GM23338 (cell line): ENCODE measurements around the gene SGO2. TPM values are rescaled to one million over a fixed set of nuclear protein-coding genes. Genes with fewer than 3 reads are reported as not detected.

Experiments used
- ATAC-seq: fragments of 200-7000 bp; cut with Tn5 transposase; 3 replicates; pipeline ENCODE4 v1.9.1; 2020
- DNase-seq: peaks from one replicate; pipeline ENCODE4 v3.0.0-alpha.2; 2015; ENCODE audit warnings: low spot score
- H2AFZ ChIP-seq: fragments of 200-600 bp; sonication (generic); 2 replicates; pipeline ENCODE4 v1.8.0; 2016; ENCODE audit warnings: antibody characterized with exemption, mild to moderate bottlenecking, moderate library complexity
- H3F3A ChIP-seq: fragments of 200-600 bp; sonication (generic); replicated peaks from 2 replicates; pipeline ENCODE4 v1.8.0; 2017; ENCODE audit warnings: antibody characterized with exemption, mixed run types, low read depth
- H3K27ac ChIP-seq: fragments of 200-600 bp; sonication (generic); 2 replicates; pipeline ENCODE4 v1.6.1; 2016; ENCODE audit warnings: low read depth
- H3K27me3 ChIP-seq: fragments of 200-600 bp; sonication (generic); 2 replicates; pipeline ENCODE4 v1.8.0; 2016; ENCODE audit warnings: mild to moderate bottlenecking, mixed run types, moderate library complexity; ENCODE audit not compliant: insufficient read depth
- H3K36me3 ChIP-seq: fragments of 200-600 bp; sonication (generic); 2 replicates; pipeline ENCODE4 v1.8.0; 2016; ENCODE audit warnings: mild to moderate bottlenecking; ENCODE audit not compliant: insufficient read depth
- H3K4me1 ChIP-seq: fragments of 200-600 bp; sonication (generic); 2 replicates; pipeline ENCODE4 v1.8.0; 2016; ENCODE audit warnings: mild to moderate bottlenecking, moderate library complexity; ENCODE audit not compliant: insufficient read depth
- H3K4me2 ChIP-seq: fragments of 200-600 bp; sonication (generic); 2 replicates; pipeline ENCODE4 v1.7.1; 2017; ENCODE audit warnings: mixed run types
- H3K4me3 ChIP-seq: fragments of 200-600 bp; sonication (generic); 2 replicates; pipeline ENCODE4 v1.6.1; 2016; ENCODE audit warnings: mixed run types
- H3K79me2 ChIP-seq: fragments of 200-600 bp; sonication (generic); replicated peaks from 2 replicates; pipeline ENCODE4 v1.8.0; 2017; ENCODE audit warnings: mild to moderate bottlenecking; ENCODE audit not compliant: insufficient read depth
- H3K9me2 ChIP-seq: fragments of 200-600 bp; sonication (generic); 2 replicates; pipeline ENCODE4 v1.8.0; 2017; ENCODE audit not compliant: insufficient read depth
- H4K20me1 ChIP-seq: fragments of 200-600 bp; sonication (generic); replicated peaks from 2 replicates; pipeline ENCODE4 v1.8.0; 2017; ENCODE audit warnings: mild to moderate bottlenecking; ENCODE audit not compliant: insufficient read depth
- H3K27ac Mint-ChIP-seq: 2 replicates; pipeline ENCODE4 v1.8.0; 2020; ENCODE audit warnings: inconsistent platforms, mild to moderate bottlenecking, moderate library complexity, mixed read lengths
- H3K27me3 Mint-ChIP-seq: 3 replicates; pipeline ENCODE4 v1.8.0; 2022; ENCODE audit warnings: low read depth, mild to moderate bottlenecking, moderate library complexity, mixed read lengths, inconsistent platforms; ENCODE audit not compliant: insufficient read depth, poor library complexity
- H3K36me3 Mint-ChIP-seq: 3 replicates; pipeline ENCODE4 v1.8.0; 2021; ENCODE audit warnings: low read depth, mild to moderate bottlenecking, inconsistent platforms, moderate library complexity, mixed read lengths
- H3K4me1 Mint-ChIP-seq: 3 replicates; pipeline ENCODE4 v1.8.0; 2020; ENCODE audit warnings: mild to moderate bottlenecking, inconsistent platforms, mixed read lengths
- H3K4me3 Mint-ChIP-seq: 3 replicates; pipeline ENCODE4 v1.8.0; 2021; ENCODE audit warnings: moderate library complexity, mild to moderate bottlenecking, inconsistent platforms, mixed read lengths
- H3K9me3 Mint-ChIP-seq: 3 replicates; pipeline ENCODE4 v1.8.0; 2020; ENCODE audit warnings: moderate library complexity, mild to moderate bottlenecking, inconsistent platforms, mixed read lengths
- CREB1 ChIP-seq: fragments of 250-450 bp; sonication (Bioruptor Pico); IDR thresholded peaks from 2 replicates; pipeline ENCODE4 v1.5.0; 2020; ENCODE audit warnings: low read depth, mild to moderate bottlenecking, moderate library complexity
- CTCF ChIP-seq, 2 experiments: fragments of 200-600 bp in 1 of 2; sonication (generic) in 1 of 2; conservative IDR thresholded peaks; 2 replicates each; pipeline versions ENCODE4 v1.5.1 to v1.6.1; 2016 to 2017; ENCODE audit warnings: antibody characterized with exemption in 2 of 2, low read depth in 2 of 2, mild to moderate bottlenecking in 2 of 2, moderate library complexity in 1 of 2
- ETS1 ChIP-seq: IDR thresholded peaks from 2 replicates; pipeline ENCODE4 v1.6.1; 2016; ENCODE audit warnings: antibody characterized with exemption
- EZH2 ChIP-seq: fragments of 200-600 bp; sonication (generic); IDR thresholded peaks from one replicate; pipeline ENCODE4 v1.8.0; 2017; ENCODE audit warnings: antibody characterized with exemption, mild to moderate bottlenecking, low read depth; ENCODE audit not compliant: unreplicated experiment
- EZH2phosphoT487 ChIP-seq: fragments of 200-600 bp; sonication (generic); IDR thresholded peaks from one replicate; pipeline ENCODE4 v1.8.1; 2018; ENCODE audit warnings: antibody characterized with exemption; ENCODE audit not compliant: unreplicated experiment
- JUNB ChIP-seq: IDR thresholded peaks from one replicate; pipeline ENCODE4 v1.6.1; 2016; ENCODE audit warnings: antibody characterized with exemption; ENCODE audit not compliant: unreplicated experiment
- NANOG ChIP-seq: IDR thresholded peaks from 2 replicates; pipeline ENCODE4 v1.6.1; 2016; ENCODE audit warnings: antibody characterized with exemption, borderline replicate concordance
- POLR2AphosphoS5 ChIP-seq: IDR thresholded peaks from 2 replicates; pipeline ENCODE4 v1.6.1; 2016; ENCODE audit warnings: antibody characterized with exemption, low read depth
- REST ChIP-seq: IDR thresholded peaks from one replicate; pipeline ENCODE4 v1.6.1; 2018; ENCODE audit warnings: antibody characterized with exemption; ENCODE audit not compliant: unreplicated experiment
- STAT1 ChIP-seq: IDR thresholded peaks from one replicate; pipeline ENCODE4 v1.6.1; 2016; ENCODE audit warnings: antibody characterized with exemption; ENCODE audit not compliant: unreplicated experiment
- ZNF114 ChIP-seq: fragments of 250-450 bp; sonication (Bioruptor Pico); IDR thresholded peaks from 2 replicates; pipeline ENCODE4 v1.5.0; 2020; ENCODE audit warnings: mild to moderate bottlenecking, moderate library complexity
- ZNF331 ChIP-seq: fragments of 250-450 bp; sonication (Bioruptor Pico); IDR thresholded peaks from 2 replicates; pipeline ENCODE4 v1.5.0; 2020; ENCODE audit warnings: low read depth, mild to moderate bottlenecking, moderate library complexity
- ZNF462 ChIP-seq: fragments of 250-450 bp; sonication (Bioruptor Pico); IDR thresholded peaks from 2 replicates; pipeline ENCODE4 v1.5.0; 2020; ENCODE audit warnings: mild to moderate bottlenecking, moderate library complexity
- long read RNA-seq: library from polyadenylated mRNA; unstranded; transcript quantifications from one replicate; pipeline ENCODE4 v2.0.0, GENCODE V29; 2020; ENCODE audit not compliant: unreplicated experiment
- polyA plus RNA-seq: library from polyadenylated mRNA; unstranded; fragments of >200 nt; fragmentation: Nextera tagmentation; extraction: Ambion mirVana; gene quantifications from 2 replicates; pipeline ENCODE4 v1.2.1, GENCODE V29; 2016
- total RNA-seq: library from RNA; depleted of rRNA; stranded (reverse); fragments of >200 nt; shearing (Covaris generic); gene quantifications from 2 replicates; pipeline ENCODE4 v1.2.3, GENCODE V29; 2014; rRNA removed

Gene SGO2
- total RNA-seq, result 32.6 and 40.4 TPM in 2 replicates
- polyA plus RNA-seq, result 36.5 and 47.7 TPM in 2 replicates
- long read RNA-seq, partial matches to known transcripts, result 40 of 52 reads
- long read RNA-seq, other reads (novel, unspliced or antisense), result 11 of 52 reads

GRCh38 chr2:200525882-200526651, at the start of gene SGO2:
Gene SGO2, plus strand, starts transcription at chr2:200526207. Its CDS starts 6,769 bp downstream, at chr2:200532976.
- peak; percentile 99 for DNase-seq
- H3K36me3 Mint-ChIP-seq, result no peaks in the 10 kb centered on the region
- peak within 1 kb of the TSS; percentile 90 for H3K4me3 Mint-ChIP-seq
- peak within 1 kb of the TSS; percentile 91 for H3K4me2 ChIP-seq
- H4K20me1 ChIP-seq, result peaks cover 11% of the 10 kb centered on the region
- H3K36me3 ChIP-seq, result no peaks in the 10 kb centered on the region
- 0 out of 2 replicates have a peak, but pooled peaks cover 2% of the 10 kb centered on the region for H3F3A ChIP-seq
- H3K9me2 ChIP-seq, result no peaks in the 10 kb centered on the region
- peak within 1 kb of the TSS; percentile 70; the same call in 1 of the 2 replicates for H3K27ac ChIP-seq
- peaks cover 7% of the 10 kb centered on the region; the same call in 1 of the 3 replicates for H3K4me1 Mint-ChIP-seq
- no peaks in the 10 kb centered on the region for H3K27me3 ChIP-seq
- H3K27ac Mint-ChIP-seq, result peak within 1 kb of the TSS; percentile 18; the same call in 1 of the 2 replicates
- TF ChIP-seq CREB1 (CRISPR knock-in tag), result peak; percentile 13
- TF ChIP-seq ZNF331, result no peak
- no peak; a peak in 1 of 4 replicates for TF ChIP-seq CTCF (conservative IDR thresholded peaks at IDR 0.05; ENCODE audit: low read depth in 2 of 2)
- no peak for TF ChIP-seq EZH2phosphoT487
- no peak for TF ChIP-seq ETS1
- no peak for TF ChIP-seq ZNF114 (CRISPR knock-in tag)
- TF ChIP-seq ZNF462 (CRISPR knock-in tag), result no peak
- TF ChIP-seq REST, result no peak
- TF ChIP-seq STAT1, result no peak
- no peak for TF ChIP-seq EZH2
- TF ChIP-seq POLR2AphosphoS5, result peak; percentile 92
- no peak for TF ChIP-seq NANOG
- TF ChIP-seq JUNB, result no peak
- peak within 1 kb of the TSS; percentile 91 for H2AFZ ChIP-seq
- no peaks in the 10 kb centered on the region for H3K9me3 Mint-ChIP-seq
- peak within 1 kb of the TSS; percentile 94 for H3K4me3 ChIP-seq
- H3K4me1 ChIP-seq, result peaks cover 12% of the 10 kb centered on the region
- no peaks in the 10 kb centered on the region for H3K27me3 Mint-ChIP-seq
- peak; percentile 99 for ATAC-seq
- peaks cover 45% of the 10 kb centered on the region for H3K79me2 ChIP-seq
